ENCODE data around the gene WDR90. TPM values are rescaled to one million over a fixed set of nuclear protein-coding genes. Genes with fewer than 3 reads are reported as not detected.
A peak's percentile ranks its signal among the peaks of the same experiment; 100 is the strongest.
"Not testable (repeated sequence)": the region's sequence is repeated elsewhere in the genome, so short reads cannot be mapped to it uniquely, and the experiment has no call there.

WDR90 gene
- polyA plus RNA-seq, 3 donors: 36.9 to 62.0 (median 48.4) TPM

DNA sequence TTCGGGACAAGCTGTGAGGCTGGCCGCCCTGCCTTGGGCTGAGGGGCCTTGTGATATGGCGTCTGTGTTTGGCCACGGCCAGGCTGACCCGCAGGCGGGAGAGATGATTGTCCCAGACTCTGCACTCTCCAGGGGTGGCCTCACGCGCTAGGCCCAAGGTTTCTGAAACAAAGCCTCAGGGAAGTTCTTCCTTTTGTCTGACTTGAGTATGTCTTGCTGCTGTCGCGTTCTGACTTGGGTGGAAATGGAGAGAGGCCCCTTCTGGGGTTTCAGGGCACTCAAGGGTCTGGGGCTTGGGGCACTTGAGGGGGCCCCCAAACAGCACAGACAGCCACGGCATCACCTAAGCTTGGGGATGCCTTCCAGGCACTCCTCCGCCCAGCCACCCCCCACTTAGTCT lies 61.9 kb downstream of the WDR90 start:
- DNase-seq (ENCODE audit: extremely low read depth in 1 of 11, low read depth in 9 of 11, low spot score in 4 of 11): no peak

DNA sequence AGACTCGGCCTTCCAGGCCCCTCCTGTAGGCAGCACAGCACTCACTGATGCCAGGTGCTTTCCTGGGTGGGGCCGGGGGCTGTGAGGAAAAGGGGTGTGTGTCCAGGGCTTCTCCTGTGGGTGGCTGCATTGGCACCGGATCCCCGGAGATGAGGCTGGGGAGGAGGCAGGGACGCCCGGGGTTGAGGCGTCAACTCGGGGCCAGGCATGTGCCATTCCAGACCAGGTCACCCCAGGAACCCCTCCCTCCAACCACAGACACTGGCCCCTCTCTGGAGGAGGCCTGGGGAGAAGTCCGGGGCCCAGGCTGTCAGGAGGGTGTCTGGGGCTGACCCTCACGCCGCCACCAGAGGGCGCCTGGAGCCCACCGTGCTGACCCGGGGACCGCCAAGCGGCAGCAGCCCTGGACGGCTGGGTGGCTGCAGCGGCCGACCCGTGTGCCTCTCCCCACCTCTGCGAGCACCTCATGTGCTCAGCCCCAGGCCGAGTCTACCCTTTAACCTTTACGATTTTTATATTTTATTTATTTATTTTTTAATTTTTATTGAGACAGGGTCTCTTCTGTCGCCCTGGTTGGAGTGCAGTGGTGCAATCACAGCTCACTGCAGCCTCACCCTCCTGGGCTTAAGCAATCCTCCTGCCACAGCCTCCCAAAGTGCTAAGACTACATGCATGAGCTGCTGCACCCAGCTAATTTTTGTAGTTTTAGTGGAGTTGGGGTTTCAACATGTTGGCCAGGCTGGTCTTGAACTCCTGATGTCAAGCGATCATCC lies 62.6 kb downstream of the WDR90 start:
- DNase-seq (ENCODE audit: extremely low read depth in 1 of 11, low read depth in 9 of 11, low spot score in 4 of 11): peak in 1 of 11 donors; percentile 64

DNA sequence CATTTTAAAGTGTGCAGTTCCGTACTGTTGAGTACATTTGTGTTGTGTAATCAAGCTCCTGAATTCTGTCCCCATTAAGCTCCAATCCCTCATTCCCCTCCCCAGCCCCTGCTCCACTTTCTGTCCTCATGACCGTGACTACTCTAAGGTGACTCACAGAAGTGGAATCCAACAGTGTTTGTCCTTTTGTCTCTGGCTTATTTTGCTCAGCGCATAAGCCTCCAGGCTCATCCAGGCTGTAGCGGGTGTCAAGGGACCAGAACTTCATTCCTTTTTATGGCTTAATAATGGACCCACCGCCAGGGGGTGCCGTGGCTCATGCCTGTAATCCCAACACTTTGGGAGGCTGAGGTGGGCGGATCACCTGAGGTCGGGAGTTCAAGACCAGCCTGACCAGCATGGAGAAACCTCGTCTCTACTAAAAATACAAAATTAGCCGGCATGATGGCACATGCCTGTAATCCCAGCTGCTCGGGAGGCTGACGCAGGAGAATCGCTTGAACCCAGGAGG lies 63.6 kb downstream of the WDR90 start:
- not testable (repeated sequence) for DNase-seq (ENCODE audit: extremely low read depth in 1 of 11, low read depth in 9 of 11, low spot score in 4 of 11)

DNA sequence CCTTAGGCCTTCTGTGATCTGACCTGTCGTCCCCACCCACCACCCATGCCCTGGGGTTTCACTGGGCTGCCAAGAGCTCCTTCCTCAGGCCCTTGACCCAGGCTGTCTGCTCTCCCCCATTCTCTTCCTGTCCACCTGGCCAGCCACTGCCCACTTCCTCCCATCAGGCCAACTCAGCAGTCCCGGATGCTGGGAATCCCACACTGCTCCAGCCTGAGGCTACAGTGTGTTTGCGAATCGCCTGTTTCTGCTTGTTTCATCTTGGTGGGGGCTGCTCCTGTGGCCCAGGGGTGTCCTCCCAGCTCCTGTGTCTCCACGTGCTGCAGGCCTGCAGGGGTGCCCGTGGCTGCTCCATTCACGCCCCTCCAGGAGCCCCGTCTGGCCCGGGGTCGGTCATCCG lies 64.9 kb downstream of the WDR90 start:
- DNase-seq (ENCODE audit: extremely low read depth in 1 of 11, low read depth in 9 of 11, low spot score in 4 of 11): no peak

DNA sequence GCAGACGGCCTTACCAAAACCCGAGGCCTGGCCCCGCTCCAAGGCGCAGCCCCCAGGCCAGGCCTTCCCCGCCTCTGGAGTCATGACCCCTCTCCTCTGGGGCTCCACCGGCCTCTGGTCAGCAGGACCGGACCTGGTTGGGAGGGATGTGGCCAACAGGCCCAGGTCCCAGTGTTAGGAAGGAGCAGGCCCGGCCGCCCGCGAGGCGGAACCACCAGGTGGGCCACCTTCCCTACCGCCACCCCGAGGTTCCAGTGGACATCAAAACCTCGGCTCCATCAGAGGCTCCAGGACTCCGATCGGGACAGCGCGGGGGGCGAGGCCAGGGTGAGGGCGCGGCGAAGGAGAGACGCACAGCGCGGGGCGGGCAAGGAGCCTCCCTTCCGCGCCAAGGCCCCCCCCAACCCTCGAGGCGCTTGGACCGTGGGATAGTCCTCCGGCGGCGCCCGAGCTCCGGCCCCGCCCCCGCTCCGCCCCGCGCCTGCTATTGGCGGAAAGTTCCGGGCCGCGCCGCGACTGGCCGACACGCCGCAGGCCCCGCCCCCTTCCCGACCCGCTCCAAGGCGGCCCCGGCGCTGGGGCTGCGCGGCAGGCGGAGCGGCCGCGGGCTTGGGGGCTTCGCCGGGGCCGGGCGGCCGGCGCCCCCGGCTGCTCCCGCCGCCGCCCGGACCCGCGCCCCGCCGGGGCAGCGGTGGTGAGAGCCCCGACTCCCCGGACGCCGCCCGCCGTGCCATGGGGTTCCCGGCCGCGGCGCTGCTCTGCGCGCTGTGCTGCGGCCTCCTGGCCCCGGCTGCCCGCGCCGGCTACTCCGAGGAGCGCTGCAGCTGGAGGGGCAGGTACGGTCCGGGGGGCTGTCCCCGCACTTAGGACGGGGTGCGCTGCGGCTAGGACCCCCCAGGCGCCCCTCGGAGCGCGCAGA lies 65.7 kb downstream of the WDR90 start, which contains the start of gene METRN:
Gene METRN (plus strand): TSS at position 561 of the 919 bp plus-strand sequence. CDS start 172 bp downstream, at position 733.
- DNase-seq (ENCODE audit: extremely low read depth in 1 of 11, low read depth in 9 of 11, low spot score in 4 of 11): peak in 9 of 11 donors; percentile 60 to 88 (median 82)

DNA sequence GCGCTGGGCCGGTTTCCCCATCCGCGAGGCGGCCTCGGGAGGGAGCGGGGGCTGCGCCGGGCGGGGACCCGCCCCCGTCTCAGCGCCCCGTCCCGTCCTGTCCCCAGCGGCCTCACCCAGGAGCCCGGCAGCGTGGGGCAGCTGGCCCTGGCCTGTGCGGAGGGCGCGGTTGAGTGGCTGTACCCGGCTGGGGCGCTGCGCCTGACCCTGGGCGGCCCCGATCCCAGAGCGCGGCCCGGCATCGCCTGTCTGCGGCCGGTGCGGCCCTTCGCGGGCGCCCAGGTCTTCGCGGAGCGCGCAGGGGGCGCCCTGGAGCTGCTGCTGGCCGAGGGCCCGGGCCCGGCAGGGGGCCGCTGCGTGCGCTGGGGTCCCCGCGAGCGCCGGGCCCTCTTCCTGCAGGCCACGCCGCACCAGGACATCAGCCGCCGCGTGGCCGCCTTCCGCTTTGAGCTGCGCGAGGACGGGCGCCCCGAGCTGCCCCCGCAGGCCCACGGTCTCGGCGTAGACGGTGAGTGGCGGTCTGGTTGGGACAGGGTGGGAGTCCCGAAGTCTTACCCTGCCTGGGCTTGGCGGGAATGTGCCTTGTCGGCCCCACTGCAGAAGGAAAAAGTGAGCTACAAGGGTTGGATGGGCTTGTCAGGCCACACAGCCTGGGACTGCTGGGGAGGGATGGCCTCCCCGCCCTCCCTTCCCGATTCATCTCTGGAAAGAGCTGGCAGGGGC lies 66.5 kb downstream of the WDR90 start:
- DNase-seq (ENCODE audit: extremely low read depth in 1 of 11, low read depth in 9 of 11, low spot score in 4 of 11): no peak

DNA sequence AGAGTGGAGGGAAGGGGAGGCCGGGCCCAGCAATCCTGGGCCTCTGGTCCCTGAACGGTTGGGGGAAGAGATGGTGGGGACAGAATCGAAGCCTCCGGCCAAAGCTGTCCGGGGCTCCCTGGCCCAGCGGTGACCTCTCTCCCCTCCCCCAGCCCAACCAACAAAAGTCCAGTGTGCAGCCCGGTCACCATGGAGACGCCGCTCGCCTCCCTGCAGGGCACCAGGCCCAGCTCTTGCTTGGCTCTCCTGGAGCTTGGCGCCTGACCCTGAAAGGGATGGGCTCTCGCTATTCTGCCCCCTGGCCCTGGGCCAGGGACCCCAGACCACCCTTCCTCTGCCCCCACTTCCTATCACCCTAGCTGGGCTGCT lies 67.0 kb downstream of the WDR90 start:
- no peak for DNase-seq (ENCODE audit: extremely low read depth in 1 of 11, low read depth in 9 of 11, low spot score in 4 of 11)

DNA sequence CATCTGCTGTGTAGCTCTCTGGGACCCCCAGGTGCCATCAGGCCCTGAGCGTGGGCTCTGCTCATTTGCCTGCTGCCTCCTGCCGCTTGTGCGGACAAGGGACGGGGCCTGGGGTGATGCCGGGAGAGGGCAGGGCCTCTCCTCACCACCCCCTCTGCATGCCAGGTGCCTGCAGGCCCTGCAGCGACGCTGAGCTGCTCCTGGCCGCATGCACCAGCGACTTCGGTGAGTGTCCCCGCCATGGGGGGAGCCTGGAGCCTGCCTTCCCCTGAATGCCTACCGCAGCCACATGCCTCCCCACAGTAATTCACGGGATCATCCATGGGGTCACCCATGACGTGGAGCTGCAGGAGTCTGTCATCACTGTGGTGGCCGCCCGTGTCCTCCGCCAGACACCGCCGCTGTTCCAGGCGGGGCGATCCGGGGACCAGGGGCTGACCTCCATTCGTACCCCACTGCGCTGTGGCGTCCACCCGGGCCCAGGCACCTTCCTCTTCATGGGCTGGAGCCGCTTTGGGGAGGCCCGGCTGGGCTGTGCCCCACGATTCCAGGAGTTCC lies 67.7 kb downstream of the WDR90 start:
- DNase-seq (ENCODE audit: extremely low read depth in 1 of 11, low read depth in 9 of 11, low spot score in 4 of 11): no peak

Other genes starting within 250 kb of the WDR90 start
- gene DECR2, start 247.5 kb upstream of the WDR90 start, polyA plus RNA-seq (ENCODE audit: insufficient read length in 3 of 3): 10 to 100 TPM; 20.7 to 47.6 (median 21.2) TPM
- gene RAB11FIP3, start 223.7 kb upstream of the WDR90 start, polyA plus RNA-seq (ENCODE audit: insufficient read length in 3 of 3): 100 to 1,000 TPM in 2 of 3 donors, 10 to 100 TPM in 1; 96.3 to 159 (median 104) TPM
- 10 to 100 TPM; 23.2 to 37.7 (median 35.0) TPM for gene CAPN15, start 121.7 kb upstream of the WDR90 start, polyA plus RNA-seq (ENCODE audit: insufficient read length in 3 of 3)
- gene PRR35, start 89.0 kb upstream of the WDR90 start, polyA plus RNA-seq (ENCODE audit: insufficient read length in 3 of 3): 10 to 100 TPM in 2 of 3 donors, 1 to 10 TPM in 1; 5.7 to 14.0 (median 14.0) TPM
- gene NHLRC4, start 82.4 kb upstream of the WDR90 start, polyA plus RNA-seq (ENCODE audit: insufficient read length in 3 of 3): 1 to 10 TPM; 5.1 to 8.9 (median 8.1) TPM
- 10 to 100 TPM; 49.0 to 82.6 (median 66.2) TPM for gene PIGQ, start 79.4 kb upstream of the WDR90 start, polyA plus RNA-seq (ENCODE audit: insufficient read length in 3 of 3)
- 10 to 100 TPM; 14.3 to 32.5 (median 23.6) TPM for gene RAB40C, start 59.3 kb upstream of the WDR90 start, polyA plus RNA-seq (ENCODE audit: insufficient read length in 3 of 3)
- gene WFIKKN1, start 18.4 kb upstream of the WDR90 start, polyA plus RNA-seq (ENCODE audit: insufficient read length in 3 of 3): 1 to 10 TPM; 1.3 to 2.0 (median 2.0) TPM
- 10 to 100 TPM; 39.3 to 62.6 (median 60.9) TPM for gene METTL26, start 13.1 kb upstream of the WDR90 start, polyA plus RNA-seq (ENCODE audit: insufficient read length in 3 of 3)
- gene MCRIP2, start 7.5 kb upstream of the WDR90 start, polyA plus RNA-seq (ENCODE audit: insufficient read length in 3 of 3): 10 to 100 TPM; 10.2 to 31.8 (median 22.6) TPM
- 100 to 1,000 TPM in 1 of 3 donors, 10 to 100 TPM in 2; 51.8 to 111 (median 92.9) TPM for gene RHOT2, start 18.8 kb downstream of the WDR90 start, polyA plus RNA-seq (ENCODE audit: insufficient read length in 3 of 3)
- 1 to 10 TPM in 2 of 3 donors, under 1 TPM in 1; 0.84 to 2.5 (median 2.3) TPM for gene RHBDL1, start 26.3 kb downstream of the WDR90 start, polyA plus RNA-seq (ENCODE audit: insufficient read length in 3 of 3)
- gene STUB1, start 31.0 kb downstream of the WDR90 start, polyA plus RNA-seq (ENCODE audit: insufficient read length in 3 of 3): 100 to 1,000 TPM in 2 of 3 donors, 10 to 100 TPM in 1; 97.8 to 133 (median 126) TPM
- 10 to 100 TPM; 48.7 to 73.8 (median 73.5) TPM for gene JMJD8, start 35.0 kb downstream of the WDR90 start, polyA plus RNA-seq (ENCODE audit: insufficient read length in 3 of 3)
- 10 to 100 TPM in 2 of 3 donors, 1 to 10 TPM in 1; 8.8 to 16.1 (median 14.2) TPM for gene WDR24, start 41.0 kb downstream of the WDR90 start, polyA plus RNA-seq (ENCODE audit: insufficient read length in 3 of 3)
- gene FBXL16, start 56.4 kb downstream of the WDR90 start, polyA plus RNA-seq (ENCODE audit: insufficient read length in 3 of 3): 1 to 10 TPM in 1 of 3 donors, under 1 TPM in 2; 0.67 to 2.7 (median 0.92) TPM
- 10 to 100 TPM in 2 of 3 donors, 1 to 10 TPM in 1; 4.0 to 15.4 (median 11.3) TPM for gene METRN, start 65.8 kb downstream of the WDR90 start, polyA plus RNA-seq (ENCODE audit: insufficient read length in 3 of 3)
- 10 to 100 TPM; 10.4 to 22.6 (median 21.6) TPM for gene ANTKMT, start 71.8 kb downstream of the WDR90 start, polyA plus RNA-seq (ENCODE audit: insufficient read length in 3 of 3)
- gene CCDC78, start 77.1 kb downstream of the WDR90 start, polyA plus RNA-seq (ENCODE audit: insufficient read length in 3 of 3): 1 to 10 TPM; 1.5 to 3.6 (median 3.1) TPM
- 10 to 100 TPM in 1 of 3 donors, 1 to 10 TPM in 2; 3.8 to 12.1 (median 5.1) TPM for gene HAGHL, start 77.7 kb downstream of the WDR90 start, polyA plus RNA-seq (ENCODE audit: insufficient read length in 3 of 3)
- gene CIAO3, start 91.6 kb downstream of the WDR90 start, polyA plus RNA-seq (ENCODE audit: insufficient read length in 3 of 3): 10 to 100 TPM; 22.7 to 42.3 (median 26.5) TPM
- 10 to 100 TPM; 12.7 to 36.0 (median 18.1) TPM for gene MSLN, start 111.4 kb downstream of the WDR90 start, polyA plus RNA-seq (ENCODE audit: insufficient read length in 3 of 3)
- 10 to 100 TPM in 2 of 3 donors, 1 to 10 TPM in 1; 9.1 to 22.4 (median 16.7) TPM for gene RPUSD1, start 139.0 kb downstream of the WDR90 start, polyA plus RNA-seq (ENCODE audit: insufficient read length in 3 of 3)
- 10 to 100 TPM; 22.3 to 35.4 (median 32.3) TPM for gene CHTF18, start 139.3 kb downstream of the WDR90 start, polyA plus RNA-seq (ENCODE audit: insufficient read length in 3 of 3)
- gene GNG13, start 151.4 kb downstream of the WDR90 start, polyA plus RNA-seq (ENCODE audit: insufficient read length in 3 of 3): under 1 TPM; 0.41 to 0.58 (median 0.47) TPM

Measured in renal cortex interstitium (tissue), 11 donors.